Neural progenitor cell (in vitro differentiated cells): ENCODE results near the gene GRK3. TPM values are rescaled to one million over a fixed set of nuclear protein-coding genes. Genes with fewer than 3 reads are reported as not detected.

Source experiments
- DNase-seq: peaks from one replicate; pipeline ENCODE4 v3.0.0-alpha.2; 2016; ENCODE audit warnings: low spot score
- H2AFZ ChIP-seq: fragments of 200-600 bp; sonication (generic); replicated peaks from 2 replicates; pipeline ENCODE4 v1.6.1; 2016; ENCODE audit warnings: antibody characterized with exemption
- H3F3A ChIP-seq: fragments of 200-600 bp; sonication (generic); 2 replicates; pipeline ENCODE4 v1.6.1; 2016; ENCODE audit warnings: antibody characterized with exemption, low read depth
- H3K27ac ChIP-seq: fragments of 200-600 bp; sonication (generic); 2 replicates; pipeline ENCODE4 v1.5.1; 2016; ENCODE audit warnings: mild to moderate bottlenecking
- H3K27me3 ChIP-seq: fragments of 200-600 bp; sonication (generic); 2 replicates; pipeline ENCODE4 v1.6.1; 2016; ENCODE audit warnings: mild to moderate bottlenecking, moderate library complexity
- H3K36me3 ChIP-seq: fragments of 200-600 bp; sonication (generic); 2 replicates; pipeline ENCODE4 v1.5.1; 2016
- H3K4me1 ChIP-seq: fragments of 200-600 bp; sonication (generic); 2 replicates; pipeline ENCODE4 v1.6.1; 2016; ENCODE audit warnings: mixed run types
- H3K4me2 ChIP-seq: fragments of 200-600 bp; sonication (generic); 2 replicates; pipeline ENCODE4 v1.6.1; 2016
- H3K4me3 ChIP-seq: fragments of 200-600 bp; sonication (generic); 2 replicates; pipeline ENCODE4 v1.5.1; 2016
- H3K79me2 ChIP-seq: fragments of 200-600 bp; sonication (generic); 2 replicates; pipeline ENCODE4 v1.6.1; 2016; ENCODE audit warnings: low read depth
- H3K9ac ChIP-seq: fragments of 200-600 bp; sonication (generic); 2 replicates; pipeline ENCODE4 v1.6.1; 2016
- H3K9me3 ChIP-seq: fragments of 200-600 bp; sonication (generic); 2 replicates; pipeline ENCODE4 v1.5.1; 2016; ENCODE audit warnings: low read depth
- H4K20me1 ChIP-seq: fragments of 200-600 bp; sonication (generic); 2 replicates; pipeline ENCODE4 v1.6.1; 2016; ENCODE audit warnings: low read depth
- H3K27ac Mint-ChIP-seq: 3 replicates; pipeline ENCODE4 v1.8.0; 2021; ENCODE audit warnings: mixed read lengths
- H3K27me3 Mint-ChIP-seq: 2 replicates; pipeline ENCODE4 v1.8.0; 2022; ENCODE audit warnings: low read depth, mild to moderate bottlenecking, inconsistent platforms, moderate library complexity, mixed read lengths; ENCODE audit not compliant: insufficient read depth
- H3K36me3 Mint-ChIP-seq: 3 replicates; pipeline ENCODE4 v1.8.0; 2021; ENCODE audit warnings: mixed read lengths
- H3K4me1 Mint-ChIP-seq: 3 replicates; pipeline ENCODE4 v1.8.0; 2021; ENCODE audit warnings: mixed read lengths
- H3K4me3 Mint-ChIP-seq: 3 replicates; pipeline ENCODE4 v1.8.0; 2021; ENCODE audit warnings: mild to moderate bottlenecking, moderate library complexity, mixed read lengths
- H3K9me3 Mint-ChIP-seq: 3 replicates; pipeline ENCODE4 v1.8.0; 2020; ENCODE audit warnings: mixed read lengths
- EZH2 ChIP-seq: fragments of 200-600 bp; sonication (generic); IDR thresholded peaks from 2 replicates; pipeline ENCODE4 v1.6.1; 2017; ENCODE audit warnings: antibody characterized with exemption, mild to moderate bottlenecking, moderate library complexity
- EZH2phosphoT487 ChIP-seq: fragments of 200-600 bp; sonication (generic); IDR thresholded peaks from 2 replicates; pipeline ENCODE4 v1.6.1; 2017; ENCODE audit warnings: antibody characterized with exemption
- total RNA-seq: library from RNA; depleted of rRNA; stranded (reverse); fragments of >200 nt; gene quantifications from 2 replicates; pipeline ENCODE4 v1.2.3, GENCODE V29; 2015; ENCODE audit warnings: low replicate concordance
- TF ChIP-seq, protein P1 (sequence below): fragments of 200-600 bp; sonication (generic); IDR thresholded peaks from 2 replicates; pipeline ENCODE4 v1.5.1; 2017; ENCODE audit warnings: antibody characterized with exemption, mild to moderate bottlenecking

The GRK3 gene
- total RNA-seq, 1 donor from 2014 or later: 20.8 TPM

- Histone ChIP-seq H2AFZ (no peak overlapping the region), H3K27me3 (no peaks in the 10 kb centered on the region), H3K27ac (no peak overlapping the region), H3K4me1 (peaks cover 13% of the 10 kb centered on the region), H3K4me2 (no peak overlapping the region), H3K36me3 (no peaks in the 10 kb centered on the region), H3K4me3 (no peak overlapping the region), H3K79me2 (no peaks in the 10 kb centered on the region), H3K9ac (no peak overlapping the region), H4K20me1 (no peaks in the 10 kb centered on the region), H3F3A (no peaks in the 10 kb centered on the region), H3K9me3 (no peaks in the 10 kb centered on the region)
- TF ChIP-seq EZH2phosphoT487: no peak
- TF ChIP-seq EZH2: no peak
- TF ChIP-seq, protein P1, sequence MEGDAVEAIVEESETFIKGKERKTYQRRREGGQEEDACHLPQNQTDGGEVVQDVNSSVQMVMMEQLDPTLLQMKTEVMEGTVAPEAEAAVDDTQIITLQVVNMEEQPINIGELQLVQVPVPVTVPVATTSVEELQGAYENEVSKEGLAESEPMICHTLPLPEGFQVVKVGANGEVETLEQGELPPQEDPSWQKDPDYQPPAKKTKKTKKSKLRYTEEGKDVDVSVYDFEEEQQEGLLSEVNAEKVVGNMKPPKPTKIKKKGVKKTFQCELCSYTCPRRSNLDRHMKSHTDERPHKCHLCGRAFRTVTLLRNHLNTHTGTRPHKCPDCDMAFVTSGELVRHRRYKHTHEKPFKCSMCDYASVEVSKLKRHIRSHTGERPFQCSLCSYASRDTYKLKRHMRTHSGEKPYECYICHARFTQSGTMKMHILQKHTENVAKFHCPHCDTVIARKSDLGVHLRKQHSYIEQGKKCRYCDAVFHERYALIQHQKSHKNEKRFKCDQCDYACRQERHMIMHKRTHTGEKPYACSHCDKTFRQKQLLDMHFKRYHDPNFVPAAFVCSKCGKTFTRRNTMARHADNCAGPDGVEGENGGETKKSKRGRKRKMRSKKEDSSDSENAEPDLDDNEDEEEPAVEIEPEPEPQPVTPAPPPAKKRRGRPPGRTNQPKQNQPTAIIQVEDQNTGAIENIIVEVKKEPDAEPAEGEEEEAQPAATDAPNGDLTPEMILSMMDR: no peak
- Mint-ChIP-seq H3K27ac (no peak overlapping the region), H3K4me1 (peaks cover 37% of the 10 kb centered on the region), H3K4me3 (no peak overlapping the region), H3K36me3 (peaks cover 6% of the 10 kb centered on the region), H3K27me3 (peaks cover 5% of the 10 kb centered on the region), H3K9me3 (no peaks in the 10 kb centered on the region)
- no peak for DNase-seq
These were observed 132.7 kb downstream of the GRK3 start for GRCh38 chr22:25697181-25697664.

- Histone ChIP-seq H3K9me3 (no peaks in the 10 kb centered on the region), H3F3A (no peaks in the 10 kb centered on the region), H3K36me3 (no peaks in the 10 kb centered on the region), H3K79me2 (no peaks in the 10 kb centered on the region), H3K9ac (no peak overlapping the region), H3K27me3 (no peaks in the 10 kb centered on the region), H3K27ac (no peak overlapping the region), H4K20me1 (no peaks in the 10 kb centered on the region), H3K4me1 (peaks cover 13% of the 10 kb centered on the region), H2AFZ (no peak overlapping the region), H3K4me3 (no peak overlapping the region), H3K4me2 (no peak overlapping the region)
- Mint-ChIP-seq H3K36me3 (peaks cover 4% of the 10 kb centered on the region), H3K9me3 (no peaks in the 10 kb centered on the region), H3K27me3 (peaks cover 5% of the 10 kb centered on the region), H3K4me1 (peaks cover 37% of the 10 kb centered on the region), H3K27ac (no peak overlapping the region), H3K4me3 (no peak overlapping the region)
- no peak for DNase-seq
- TF ChIP-seq EZH2phosphoT487: no peak
These were observed 133.5 kb downstream of the GRK3 start for GRCh38 chr22:25697978-25698377.

- Mint-ChIP-seq H3K36me3 (peaks cover 3% of the 10 kb centered on the region), H3K27ac (no peak overlapping the region), H3K27me3 (peaks cover 5% of the 10 kb centered on the region), H3K9me3 (no peaks in the 10 kb centered on the region), H3K4me1 (peaks cover 37% of the 10 kb centered on the region), H3K4me3 (no peak overlapping the region)
- Histone ChIP-seq H4K20me1 (no peaks in the 10 kb centered on the region), H3K4me1 (peaks cover 13% of the 10 kb centered on the region), H3K9me3 (no peaks in the 10 kb centered on the region), H3K27ac (no peak overlapping the region), H3K4me2 (no peak overlapping the region), H2AFZ (no peak overlapping the region), H3K27me3 (no peaks in the 10 kb centered on the region), H3K9ac (no peak overlapping the region), H3K4me3 (no peak overlapping the region), H3K79me2 (no peaks in the 10 kb centered on the region), H3K36me3 (no peaks in the 10 kb centered on the region), H3F3A (no peaks in the 10 kb centered on the region)
- no peak for DNase-seq
- TF ChIP-seq, protein P1: no peak
- no peak for TF ChIP-seq EZH2
- no peak for TF ChIP-seq EZH2phosphoT487
These were observed 134.0 kb downstream of the GRK3 start for GRCh38 chr22:25698461-25698860.

GRCh38 chr22:25698978-25699377, 134.5 kb downstream of the GRK3 start:
- Mint-ChIP-seq H3K4me3 (no peak overlapping the region), H3K36me3 (peaks cover 3% of the 10 kb centered on the region), H3K9me3 (no peaks in the 10 kb centered on the region), H3K27me3 (peaks cover 5% of the 10 kb centered on the region), H3K4me1 (peaks cover 37% of the 10 kb centered on the region), H3K27ac (no peak overlapping the region)
- no peak overlapping the region for H3K4me3 ChIP-seq
- H3K9ac ChIP-seq: no peak overlapping the region
- H3K27me3 ChIP-seq: no peaks in the 10 kb centered on the region
- no peaks in the 10 kb centered on the region for H3F3A ChIP-seq
- peaks cover 13% of the 10 kb centered on the region for H3K4me1 ChIP-seq
- H3K36me3 ChIP-seq: no peaks in the 10 kb centered on the region
- H4K20me1 ChIP-seq: no peaks in the 10 kb centered on the region
- H3K9me3 ChIP-seq: no peaks in the 10 kb centered on the region
- TF ChIP-seq EZH2phosphoT487 (no peak), EZH2 (no peak)
- TF ChIP-seq, protein P1: no peak
- no peak overlapping the region for H3K4me2 ChIP-seq
- H3K27ac ChIP-seq: no peak overlapping the region
- H3K79me2 ChIP-seq: no peaks in the 10 kb centered on the region
- no peak overlapping the region for H2AFZ ChIP-seq
- DNase-seq: no peak
